Astrocyte (in vitro differentiated cells and primary cell): ENCODE measurements around the gene PGM2. TPM values are rescaled to one million over a fixed set of nuclear protein-coding genes. Genes with fewer than 3 reads are reported as not detected.
"Not testable (repeated sequence)": the region's sequence is repeated elsewhere in the genome, so short reads cannot be mapped to it uniquely, and the experiment has no call there.

ENCODE experiments used
- DNase-seq: peaks from one replicate; pipeline ENCODE4 v3.0.0-alpha.2; 2010; ENCODE audit warnings: low read depth
- FAIRE-seq: peaks from 2 replicates; lab custom pipeline; 2011; peaks lifted over from hg19 to GRCh38; lab: Jason Lieb, UNC
- H2AFZ ChIP-seq: 2 replicates; pipeline ENCODE4 v1.6.0; 2012; ENCODE audit warnings: low read depth, low read length, inconsistent platforms
- H3K27ac ChIP-seq: 2 replicates; pipeline ENCODE4 v1.5.1; 2011; ENCODE audit warnings: low read depth, low read length, inconsistent platforms
- H3K27me3 ChIP-seq: 2 replicates; pipeline ENCODE4 v1.6.0; 2011; ENCODE audit warnings: low read length, inconsistent platforms; ENCODE audit not compliant: insufficient read depth
- H3K36me3 ChIP-seq: 2 replicates; pipeline ENCODE4 v1.5.1; 2011; ENCODE audit warnings: low read length, inconsistent platforms; ENCODE audit not compliant: insufficient read depth
- H3K4me1 ChIP-seq: 2 replicates; pipeline ENCODE4 v1.5.1; 2011; ENCODE audit warnings: low read length, inconsistent platforms; ENCODE audit not compliant: insufficient read depth
- H3K4me2 ChIP-seq: 2 replicates; pipeline ENCODE4 v1.6.0; 2012; ENCODE audit warnings: low read length, inconsistent platforms
- H3K4me3 ChIP-seq: 2 replicates; pipeline ENCODE4 v1.5.1; 2011; ENCODE audit warnings: low read depth, mild to moderate bottlenecking, low read length, inconsistent platforms; ENCODE audit not compliant: insufficient read depth
- H3K79me2 ChIP-seq: 2 replicates; pipeline ENCODE4 v1.6.0; 2012; ENCODE audit warnings: mild to moderate bottlenecking, low read length, inconsistent platforms; ENCODE audit not compliant: insufficient read depth
- H3K9ac ChIP-seq: 2 replicates; pipeline ENCODE4 v1.6.0; 2012; ENCODE audit warnings: mild to moderate bottlenecking, low read length, inconsistent platforms
- H3K9me3 ChIP-seq: 2 replicates; pipeline ENCODE4 v1.5.1; 2012; ENCODE audit warnings: low read depth, mild to moderate bottlenecking, low read length, inconsistent platforms; ENCODE audit not compliant: insufficient read depth
- H4K20me1 ChIP-seq: 2 replicates; pipeline ENCODE4 v1.6.0; 2012; ENCODE audit warnings: low read length, inconsistent platforms; ENCODE audit not compliant: insufficient read depth
- H3K27ac Mint-ChIP-seq: one replicate; pipeline ENCODE4 v1.8.0; 2021; ENCODE audit warnings: mild to moderate bottlenecking, mixed read lengths; ENCODE audit not compliant: unreplicated experiment
- H3K27me3 Mint-ChIP-seq: one replicate; pipeline ENCODE4 v1.8.0; 2021; ENCODE audit warnings: low read depth, mixed read lengths; ENCODE audit not compliant: unreplicated experiment
- H3K36me3 Mint-ChIP-seq: one replicate; pipeline ENCODE4 v1.8.0; 2021; ENCODE audit warnings: low read depth, mixed read lengths; ENCODE audit not compliant: unreplicated experiment
- H3K4me1 Mint-ChIP-seq: one replicate; pipeline ENCODE4 v1.8.0; 2021; ENCODE audit warnings: low read depth, mixed read lengths; ENCODE audit not compliant: unreplicated experiment
- H3K4me3 Mint-ChIP-seq: one replicate; pipeline ENCODE4 v1.8.0; 2021; ENCODE audit warnings: mild to moderate bottlenecking, moderate library complexity, mixed read lengths; ENCODE audit not compliant: unreplicated experiment
- H3K9me3 Mint-ChIP-seq: one replicate; pipeline ENCODE4 v1.8.0; 2021; ENCODE audit warnings: mild to moderate bottlenecking, mixed read lengths; ENCODE audit not compliant: unreplicated experiment
- EZH2 ChIP-seq: IDR thresholded peaks from 2 replicates; pipeline ENCODE4 v1.6.1; 2012; ENCODE audit warnings: mild to moderate bottlenecking, low read length, inconsistent platforms; ENCODE audit not compliant: insufficient read depth
- total RNA-seq: library from RNA; stranded (reverse); gene quantifications from 2 replicates; pipeline ENCODE4 v1.2.1, GENCODE V29; 2021
- TF ChIP-seq, protein P1 (sequence below): IDR thresholded peaks from 2 replicates; pipeline ENCODE4 v1.5.1; 2011; ENCODE audit warnings: low read depth, mild to moderate bottlenecking, inconsistent platforms, low read length, moderate library complexity; ENCODE audit not compliant: insufficient read depth

The PGM2 gene
- total RNA-seq, 1 donor from 2014 or later: 24.4 TPM

DNA sequence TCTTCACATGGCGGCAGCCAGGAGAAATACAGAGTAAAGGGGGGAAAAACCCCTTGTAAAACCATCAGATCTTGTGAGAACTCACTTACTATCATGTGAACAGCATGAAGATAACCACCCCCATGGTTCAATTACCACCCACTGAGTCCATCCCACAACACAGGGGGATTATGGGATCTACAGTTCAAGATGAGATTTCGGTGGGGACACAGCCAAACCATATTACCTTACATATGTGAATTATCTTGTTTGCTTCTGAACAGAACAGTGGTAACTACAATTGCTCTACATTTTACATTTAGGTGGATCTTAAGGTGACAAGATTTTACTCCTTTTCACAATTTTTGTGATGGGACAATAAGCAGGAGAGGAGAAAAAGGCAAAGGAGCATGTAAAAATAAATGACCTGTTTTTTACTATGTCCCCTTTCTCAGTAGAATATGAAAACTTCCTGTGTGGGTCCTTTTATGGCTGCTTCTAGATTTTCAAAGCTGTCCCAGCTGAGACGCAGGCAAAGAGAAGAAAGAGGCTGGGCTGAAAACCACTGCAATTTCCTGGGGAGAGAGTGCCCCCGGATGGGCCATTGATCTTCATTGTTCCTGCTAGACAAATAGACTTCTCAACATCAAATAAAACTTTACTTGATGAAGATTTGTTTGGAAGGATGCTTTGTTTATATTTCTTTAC, 45.9 kb upstream of the PGM2 start:
- Histone ChIP-seq H3K27me3 (peaks cover 4% of the 10 kb centered on the region), H3K9me3 (no peaks in the 10 kb centered on the region), H3K4me2 (no peak overlapping the region), H3K36me3 (no peaks in the 10 kb centered on the region), H3K79me2 (no peaks in the 10 kb centered on the region), H3K4me3 (no peak overlapping the region), H2AFZ (no peak overlapping the region), H4K20me1 (no peaks in the 10 kb centered on the region), H3K27ac (no peak overlapping the region), H3K4me1 (no peaks in the 10 kb centered on the region), H3K9ac (no peak overlapping the region)
- FAIRE-seq (no peak), DNase-seq (no peak)
- no peak overlapping the region for H3K4me3 Mint-ChIP-seq
- peaks cover 7% of the 10 kb centered on the region for H3K4me1 Mint-ChIP-seq
- H3K9me3 Mint-ChIP-seq: peaks cover 2% of the 10 kb centered on the region
- H3K36me3 Mint-ChIP-seq: no peaks in the 10 kb centered on the region
- peak overlapping the region; percentile 69 for H3K27ac Mint-ChIP-seq
- H3K27me3 Mint-ChIP-seq: peaks cover 9% of the 10 kb centered on the region
- TF ChIP-seq, protein P1, sequence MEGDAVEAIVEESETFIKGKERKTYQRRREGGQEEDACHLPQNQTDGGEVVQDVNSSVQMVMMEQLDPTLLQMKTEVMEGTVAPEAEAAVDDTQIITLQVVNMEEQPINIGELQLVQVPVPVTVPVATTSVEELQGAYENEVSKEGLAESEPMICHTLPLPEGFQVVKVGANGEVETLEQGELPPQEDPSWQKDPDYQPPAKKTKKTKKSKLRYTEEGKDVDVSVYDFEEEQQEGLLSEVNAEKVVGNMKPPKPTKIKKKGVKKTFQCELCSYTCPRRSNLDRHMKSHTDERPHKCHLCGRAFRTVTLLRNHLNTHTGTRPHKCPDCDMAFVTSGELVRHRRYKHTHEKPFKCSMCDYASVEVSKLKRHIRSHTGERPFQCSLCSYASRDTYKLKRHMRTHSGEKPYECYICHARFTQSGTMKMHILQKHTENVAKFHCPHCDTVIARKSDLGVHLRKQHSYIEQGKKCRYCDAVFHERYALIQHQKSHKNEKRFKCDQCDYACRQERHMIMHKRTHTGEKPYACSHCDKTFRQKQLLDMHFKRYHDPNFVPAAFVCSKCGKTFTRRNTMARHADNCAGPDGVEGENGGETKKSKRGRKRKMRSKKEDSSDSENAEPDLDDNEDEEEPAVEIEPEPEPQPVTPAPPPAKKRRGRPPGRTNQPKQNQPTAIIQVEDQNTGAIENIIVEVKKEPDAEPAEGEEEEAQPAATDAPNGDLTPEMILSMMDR: no peak
- no peak for TF ChIP-seq EZH2

DNA sequence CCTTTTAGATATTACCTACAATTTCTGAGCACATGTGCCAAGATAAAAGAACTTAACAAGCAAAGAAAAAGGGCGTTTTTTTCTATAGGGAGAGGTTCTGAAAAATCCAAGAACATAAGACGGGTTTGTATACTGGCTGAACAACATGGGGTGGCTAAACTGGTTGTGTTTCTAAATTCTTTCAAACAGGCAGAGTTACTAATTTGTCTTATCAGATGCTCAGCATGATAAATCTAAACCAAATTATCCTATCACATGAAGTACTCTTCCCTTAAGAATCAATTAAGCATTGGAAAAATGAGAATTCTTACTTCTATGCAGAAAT, 45.4 kb upstream of the PGM2 start:
- H3K9ac ChIP-seq: no peak overlapping the region
- DNase-seq: no peak
- no peak overlapping the region for H3K4me2 ChIP-seq
- no peak overlapping the region for H3K4me3 ChIP-seq
- H3K27ac ChIP-seq: no peak overlapping the region
- H3K36me3 Mint-ChIP-seq: no peaks in the 10 kb centered on the region
- H3K4me3 Mint-ChIP-seq: no peak overlapping the region
- H3K27me3 ChIP-seq: peaks cover 4% of the 10 kb centered on the region
- H3K27ac Mint-ChIP-seq: no peak overlapping the region
- peaks cover 7% of the 10 kb centered on the region for H3K4me1 Mint-ChIP-seq
- H3K4me1 ChIP-seq: no peaks in the 10 kb centered on the region
- H3K27me3 Mint-ChIP-seq: peaks cover 11% of the 10 kb centered on the region
- H3K79me2 ChIP-seq: no peaks in the 10 kb centered on the region
- peaks cover 2% of the 10 kb centered on the region for H3K9me3 Mint-ChIP-seq
- FAIRE-seq: no peak
- H2AFZ ChIP-seq: no peak overlapping the region
- no peaks in the 10 kb centered on the region for H3K9me3 ChIP-seq
- no peak for TF ChIP-seq EZH2
- TF ChIP-seq, protein P1: no peak
- no peaks in the 10 kb centered on the region for H3K36me3 ChIP-seq
- no peaks in the 10 kb centered on the region for H4K20me1 ChIP-seq

DNA sequence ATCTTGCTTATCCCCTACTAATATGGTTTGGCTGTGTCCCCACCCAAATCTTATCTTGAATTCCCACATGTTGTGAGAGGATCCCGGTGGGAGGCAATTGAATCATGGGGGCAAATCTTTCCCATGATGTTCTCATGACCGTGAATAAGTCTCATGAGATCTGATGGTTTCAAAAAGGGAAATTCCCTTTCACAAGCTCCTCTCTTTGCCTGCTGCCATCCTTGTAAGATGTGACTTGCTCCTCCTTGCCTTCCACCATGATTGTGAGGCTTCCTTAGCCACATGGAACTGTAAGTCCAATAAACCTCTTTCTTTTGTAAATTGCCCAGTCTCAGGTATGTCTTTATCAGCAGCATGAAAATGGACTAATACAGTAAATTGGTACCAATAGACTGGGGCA, 40.2 kb upstream of the PGM2 start:
- peaks cover 13% of the 10 kb centered on the region for H3K27me3 Mint-ChIP-seq
- H3K4me1 ChIP-seq, H4K20me1 ChIP-seq, H3K27ac Mint-ChIP-seq, H2AFZ ChIP-seq, DNase-seq, H3K9ac ChIP-seq, H3K4me2 ChIP-seq, H3K4me3 ChIP-seq, H3K79me2 ChIP-seq, H3K36me3 ChIP-seq, H3K9me3 ChIP-seq, H3K36me3 Mint-ChIP-seq, FAIRE-seq, H3K4me3 Mint-ChIP-seq, H3K4me1 Mint-ChIP-seq, H3K27me3 ChIP-seq, H3K27ac ChIP-seq: not testable (repeated sequence)
- H3K9me3 Mint-ChIP-seq: peaks cover 12% of the 10 kb centered on the region

DNA sequence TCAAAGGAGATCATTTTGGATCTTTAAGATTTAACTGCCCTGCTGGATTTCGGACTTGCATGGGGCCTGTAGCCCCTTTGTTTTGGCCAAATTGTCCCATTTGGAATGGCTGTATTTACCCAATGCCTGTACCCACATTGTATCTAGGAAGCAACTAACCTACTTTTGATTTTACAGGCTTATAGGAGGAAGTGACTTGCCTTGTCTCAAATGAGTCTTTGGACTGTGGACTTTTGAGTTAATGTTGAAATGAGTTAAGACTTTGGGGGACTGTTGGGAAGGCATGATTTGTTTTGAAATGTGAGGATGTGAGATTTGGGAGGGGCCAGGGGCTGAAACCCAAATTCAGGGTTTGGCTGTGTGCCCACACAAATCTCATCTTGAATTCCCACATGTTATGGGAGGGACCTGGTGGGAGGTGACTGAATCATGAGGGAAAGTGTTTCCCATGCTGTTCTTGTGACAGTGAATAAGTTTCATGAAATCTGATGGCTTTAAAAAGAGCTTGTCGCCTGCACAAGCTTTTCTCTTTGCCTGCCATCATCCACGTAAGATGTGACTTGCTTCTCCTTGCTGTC, 38.5 kb upstream of the PGM2 start:
- H3K27ac Mint-ChIP-seq, FAIRE-seq, H3K4me1 ChIP-seq, H3K9me3 ChIP-seq, H3K4me2 ChIP-seq, H3K9ac ChIP-seq, H3K27ac ChIP-seq, H3K36me3 ChIP-seq, DNase-seq, H3K27me3 ChIP-seq, H3K36me3 Mint-ChIP-seq, H3K4me1 Mint-ChIP-seq, H3K4me3 Mint-ChIP-seq, H4K20me1 ChIP-seq, H2AFZ ChIP-seq, H3K79me2 ChIP-seq, H3K4me3 ChIP-seq: not testable (repeated sequence)
- Mint-ChIP-seq H3K9me3 (peaks cover 18% of the 10 kb centered on the region), H3K27me3 (peaks cover 13% of the 10 kb centered on the region)
